ENCODE data around the gene ATP7B.

The ATP7B gene

GRCh38 chr13:51900471-51900870 lies 110.8 kb downstream of the ATP7B start:
- no peak for DNase-seq (ENCODE audit: low read depth)
- TF ChIP-seq CTCF (IDR thresholded peaks at IDR 0.05; ENCODE audit: insufficient read depth, low read depth, low read length, missing control alignments): no peak
- H3K4me3 ChIP-seq (ENCODE audit: low read depth, low read length): no peak overlapping the region

GRCh38 chr13:51895906-51896888 lies 115.1 kb downstream of the ATP7B start:
- DNase-seq (ENCODE audit: low read depth): peak; percentile 68
- TF ChIP-seq CTCF (IDR thresholded peaks at IDR 0.05; ENCODE audit: insufficient read depth, low read depth, low read length, missing control alignments): peak; percentile 74
- no peak overlapping the region for H3K4me3 ChIP-seq (ENCODE audit: low read depth, low read length)

- DNase-seq (ENCODE audit: low read depth): no peak
- no peak for TF ChIP-seq CTCF (IDR thresholded peaks at IDR 0.05; ENCODE audit: insufficient read depth, low read depth, low read length, missing control alignments)
- no peak overlapping the region for H3K4me3 ChIP-seq (ENCODE audit: low read depth, low read length)
Observed at GRCh38 chr13:51894239-51894638, 117.0 kb downstream of the ATP7B start.

- TF ChIP-seq CTCF (IDR thresholded peaks at IDR 0.05; ENCODE audit: insufficient read depth, low read depth, low read length, missing control alignments): no peak
- no peak for DNase-seq (ENCODE audit: low read depth)
- H3K4me3 ChIP-seq (ENCODE audit: low read depth, low read length): no peak overlapping the region
Observed at GRCh38 chr13:51892657-51893056, 118.6 kb downstream of the ATP7B start.

- DNase-seq (ENCODE audit: low read depth): no peak
- no peak for TF ChIP-seq CTCF (IDR thresholded peaks at IDR 0.05; ENCODE audit: insufficient read depth, low read depth, low read length, missing control alignments)
- no peak overlapping the region for H3K4me3 ChIP-seq (ENCODE audit: low read depth, low read length)
Observed at GRCh38 chr13:51887468-51887867, 123.8 kb downstream of the ATP7B start.

GRCh38 chr13:51885651-51886050 lies 125.6 kb downstream of the ATP7B start:
- H3K4me3 ChIP-seq (ENCODE audit: low read depth, low read length): no peak overlapping the region
- DNase-seq (ENCODE audit: low read depth): no peak
- TF ChIP-seq CTCF (IDR thresholded peaks at IDR 0.05; ENCODE audit: insufficient read depth, low read depth, low read length, missing control alignments): no peak

All from GM12865 (cell line).